Testis (tissue), 5 donors: Measurements from ENCODE around the gene BTN2A1. TPM values are rescaled to one million over a fixed set of nuclear protein-coding genes. Genes with fewer than 3 reads are reported as not detected.

Source experiments
- DNase-seq: peaks from one replicate; pipeline ENCODE4 v3.0.0-alpha.2; 2019
- H3K27ac ChIP-seq, 2 donors: fragments of 200-600 bp; sonication (generic); one replicate each; pipeline ENCODE4 v1.5.1; 2019
- H3K27me3 ChIP-seq: fragments of 200-600 bp; sonication (generic); one replicate; pipeline ENCODE4 v1.5.1; 2019
- H3K36me3 ChIP-seq: fragments of 200-600 bp; sonication (generic); one replicate; pipeline ENCODE4 v1.5.1; 2017; ENCODE audit warnings: low read depth; ENCODE audit errors: missing control alignments
- H3K4me1 ChIP-seq: fragments of 200-600 bp; sonication (generic); one replicate; pipeline ENCODE4 v1.5.1; 2019
- H3K4me3 ChIP-seq, 2 donors: fragments of 200-600 bp; sonication (generic); one replicate each; pipeline ENCODE4 v1.5.1; 2017 to 2019
- H3K9me3 ChIP-seq: fragments of 200-600 bp; sonication (generic); one replicate; pipeline ENCODE4 v1.5.1; 2017
- CTCF ChIP-seq, 3 experiments: fragments of 450-650 bp in 2 of 3; fragments of 200-600 bp in 1 of 3; sonication (generic) in 1 of 3; IDR thresholded peaks; one replicate each; pipeline ENCODE4 v1.5.1; 2016 to 2019; ENCODE audit warnings: antibody characterized with exemption in 3 of 3, mild to moderate bottlenecking in 2 of 3, moderate library complexity in 1 of 3
- POLR2A ChIP-seq: fragments of 450-650 bp; IDR thresholded peaks from one replicate; pipeline ENCODE4 v1.6.1; 2017; ENCODE audit warnings: antibody characterized with exemption, mild to moderate bottlenecking, moderate library complexity
- WGBS, 2 donors: methylation state at CpG; one replicate each; pipeline ENCODE4 v1.1.5; 2018; 5-methylcytosine and 5-hydroxymethylcytosine counted together
- intact Hi-C: fragments of 100-400 bp; cut with DNase I; formaldehyde crosslinking; loops from one replicate; pipeline ENCODE4 v1.15.1; 2023; ENCODE audit warnings: low total_unique reads
- long read RNA-seq, 2 donors: transcript quantifications; one replicate each; lab custom pipeline, GENCODE V29; 2026
- polyA plus RNA-seq: library from polyadenylated mRNA; stranded (reverse); fragments of 350-450 nt; fragmentation: Illumina TruSeq; extraction: RNeasy Lipid Tissue Mini Kit (QIAGEN cat#74804); gene quantifications from one replicate; pipeline ENCODE4 v1.2.3, GENCODE V29; 2014; ENCODE audit warnings: low read depth, low replicate concordance; ENCODE audit not compliant: insufficient read depth
- total RNA-seq, 2 donors: library from RNA; depleted of rRNA; stranded (reverse); fragments of >200 nt; gene quantifications; one replicate each; pipeline ENCODE4 v1.2.3, GENCODE V29; 2016

BTN2A1 gene
- total RNA-seq (10 to 100 TPM; 26.0 to 27.6 TPM), polyA plus RNA-seq (27.9 TPM)
- long read RNA-seq, donor 1, partial matches to known transcripts = 26 of 27 reads
- long read RNA-seq, donor 1, other reads (novel, unspliced or antisense) = 0 of 27 reads
- long read RNA-seq, donor 2 = 0 reads

GRCh38 chr6:26457806-26458688 is at the start of gene BTN2A1:
BTN2A1 (plus strand) TSS chr6:26457955; CDS start chr6:26458637, 682 bp downstream.
- Histone ChIP-seq H3K27me3 (no peaks in the 10 kb centered on the region), H3K27ac (peak within 1 kb of the TSS; percentile 89 to 97), H3K36me3 (no peaks in the 10 kb centered on the region), H3K4me3 (peak within 1 kb of the TSS; percentile 77 to 88), H3K9me3 (no peaks in the 10 kb centered on the region), H3K4me1 (peaks cover 28% of the 10 kb centered on the region)
- intact Hi-C loops = no loop called here
- TF ChIP-seq POLR2A = peak; percentile 10
- no peak for TF ChIP-seq CTCF (IDR thresholded peaks at IDR 0.05)
- peak; percentile 95 for DNase-seq
- WGBS, 2 donors = 0 to 1% methylated on average over 27 to 31 of the region's 31 CpGs

- TF ChIP-seq POLR2A = no peak
- TF ChIP-seq CTCF (IDR thresholded peaks at IDR 0.05) = no peak
- Histone ChIP-seq H3K9me3 (no peaks in the 10 kb centered on the region), H3K4me1 (no peaks in the 10 kb centered on the region), H3K36me3 (no peaks in the 10 kb centered on the region), H3K27me3 (no peaks in the 10 kb centered on the region), H3K27ac (no peak overlapping the region), H3K4me3 (no peak overlapping the region)
- intact Hi-C loops = no loop called here
- 66 to 93% methylated on average over 10 of the region's 10 CpGs for WGBS, 2 donors
- no peak for DNase-seq
Measured at GRCh38 chr6:26408828-26409730, 48.7 kb upstream of the BTN2A1 start.

GRCh38 chr6:26411751-26412150 is 46.0 kb upstream of the BTN2A1 start:
- TF ChIP-seq POLR2A (no peak), CTCF (IDR thresholded peaks at IDR 0.05) (no peak)
- 94 to 97% methylated on average over 3 of the region's 3 CpGs for WGBS, 2 donors
- Histone ChIP-seq H3K9me3 (no peaks in the 10 kb centered on the region), H3K4me1 (no peaks in the 10 kb centered on the region), H3K36me3 (no peaks in the 10 kb centered on the region), H3K4me3 (no peak overlapping the region), H3K27me3 (no peaks in the 10 kb centered on the region), H3K27ac (no peak overlapping the region)
- no peak for DNase-seq
- intact Hi-C loops = no loop called here

- WGBS, 2 donors = 65 to 79% methylated on average over 3 of the region's 3 CpGs
- no peaks in the 10 kb centered on the region for H3K9me3 ChIP-seq
- H3K36me3 ChIP-seq = no peaks in the 10 kb centered on the region
- H3K27ac ChIP-seq = no peak overlapping the region
- no peaks in the 10 kb centered on the region for H3K27me3 ChIP-seq
- DNase-seq = no peak
- no peaks in the 10 kb centered on the region for H3K4me1 ChIP-seq
- no peak overlapping the region for H3K4me3 ChIP-seq
- TF ChIP-seq CTCF (IDR thresholded peaks at IDR 0.05) = no peak
- no peak for TF ChIP-seq POLR2A
- intact Hi-C loops = no loop called here
Measured at GRCh38 chr6:26412228-26412627, 45.5 kb upstream of the BTN2A1 start.
